ENCODE measurements around the gene NF1.

Gene NF1, protein sequence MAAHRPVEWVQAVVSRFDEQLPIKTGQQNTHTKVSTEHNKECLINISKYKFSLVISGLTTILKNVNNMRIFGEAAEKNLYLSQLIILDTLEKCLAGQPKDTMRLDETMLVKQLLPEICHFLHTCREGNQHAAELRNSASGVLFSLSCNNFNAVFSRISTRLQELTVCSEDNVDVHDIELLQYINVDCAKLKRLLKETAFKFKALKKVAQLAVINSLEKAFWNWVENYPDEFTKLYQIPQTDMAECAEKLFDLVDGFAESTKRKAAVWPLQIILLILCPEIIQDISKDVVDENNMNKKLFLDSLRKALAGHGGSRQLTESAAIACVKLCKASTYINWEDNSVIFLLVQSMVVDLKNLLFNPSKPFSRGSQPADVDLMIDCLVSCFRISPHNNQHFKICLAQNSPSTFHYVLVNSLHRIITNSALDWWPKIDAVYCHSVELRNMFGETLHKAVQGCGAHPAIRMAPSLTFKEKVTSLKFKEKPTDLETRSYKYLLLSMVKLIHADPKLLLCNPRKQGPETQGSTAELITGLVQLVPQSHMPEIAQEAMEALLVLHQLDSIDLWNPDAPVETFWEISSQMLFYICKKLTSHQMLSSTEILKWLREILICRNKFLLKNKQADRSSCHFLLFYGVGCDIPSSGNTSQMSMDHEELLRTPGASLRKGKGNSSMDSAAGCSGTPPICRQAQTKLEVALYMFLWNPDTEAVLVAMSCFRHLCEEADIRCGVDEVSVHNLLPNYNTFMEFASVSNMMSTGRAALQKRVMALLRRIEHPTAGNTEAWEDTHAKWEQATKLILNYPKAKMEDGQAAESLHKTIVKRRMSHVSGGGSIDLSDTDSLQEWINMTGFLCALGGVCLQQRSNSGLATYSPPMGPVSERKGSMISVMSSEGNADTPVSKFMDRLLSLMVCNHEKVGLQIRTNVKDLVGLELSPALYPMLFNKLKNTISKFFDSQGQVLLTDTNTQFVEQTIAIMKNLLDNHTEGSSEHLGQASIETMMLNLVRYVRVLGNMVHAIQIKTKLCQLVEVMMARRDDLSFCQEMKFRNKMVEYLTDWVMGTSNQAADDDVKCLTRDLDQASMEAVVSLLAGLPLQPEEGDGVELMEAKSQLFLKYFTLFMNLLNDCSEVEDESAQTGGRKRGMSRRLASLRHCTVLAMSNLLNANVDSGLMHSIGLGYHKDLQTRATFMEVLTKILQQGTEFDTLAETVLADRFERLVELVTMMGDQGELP (N-terminal part only)

GRCh38 chr17:31094600-31095235 lies at the start of gene NF1:
TSS of gene NF1 (plus strand) at chr17:31094977. CDS start at chr17:31095310, 333 bp downstream.
- Histone ChIP-seq H3K9me3 (ENCODE audit: control insufficient read depth, insufficient read depth, low read depth, low read length) (no peaks in the 10 kb centered on the region), H3K4me1 (ENCODE audit: control insufficient read depth, insufficient read depth, low read length) (peaks cover 4% of the 10 kb centered on the region; the same call in 1 of the 2 replicates), H3K27ac (ENCODE audit: extremely low read depth, low read depth, low read length) (peak within 1 kb of the TSS; percentile 94), H3K4me3 (ENCODE audit: low read depth, low read length) (peak within 1 kb of the TSS; percentile 70), H3K36me3 (ENCODE audit: control insufficient read depth in 2 of 2, insufficient read depth in 1 of 2, low read length in 2 of 2) (peaks cover 4 to 6% of the 10 kb centered on the region in 2 experiments; a peak in 2 of 3 replicates)
- ChIA-PET POLR2A (interaction anchor here (0.6 to 2.0 kb wide), 22 partner anchors 9 to 393 kb away, joined by 3 to 16 read pairs (median 3); no protein-coding TSS in a partner anchor), CTCF (interaction anchor here (0.6 to 2.0 kb wide), 7 partner anchors 13 to 170 kb away, joined by 3 to 7 read pairs (median 3); no protein-coding TSS in a partner anchor)
- TF ChIP-seq ZBTB1 (tag by site-specific recombination; IDR thresholded peaks at IDR 0.05) (no peak), ZNF202 (tag by site-specific recombination; IDR thresholded peaks at IDR 0.05; ENCODE audit: borderline replicate concordance) (no peak), CTCF (tag by site-specific recombination; IDR thresholded peaks at IDR 0.05) (no peak), ZBTB17 (tag by site-specific recombination; IDR thresholded peaks at IDR 0.05) (peak; percentile 79), ZNF670 (tag by site-specific recombination; IDR thresholded peaks at IDR 0.05; ENCODE audit: low read depth) (no peak), ZNF624 (tag by site-specific recombination; IDR thresholded peaks at IDR 0.05) (no peak), WT1 (tag by site-specific recombination; IDR thresholded peaks at IDR 0.05) (peak; percentile 42; the same call in 1 of the 2 replicates), ZBTB21 (tag by site-specific recombination; IDR thresholded peaks at IDR 0.05) (peak; percentile 93), ZNF521 (tag by site-specific recombination; IDR thresholded peaks at IDR 0.05) (no peak), ZNF747 (tag by site-specific recombination; IDR thresholded peaks at IDR 0.05) (no peak), ZNF26 (tag by site-specific recombination; IDR thresholded peaks at IDR 0.05) (no peak), ZEB2 (tag by site-specific recombination; IDR thresholded peaks at IDR 0.05) (peak; percentile 32; the same call in 1 of the 2 replicates), KLF16 (tag by site-specific recombination; IDR thresholded peaks at IDR 0.05) (no peak; the same call in 1 of the 2 replicates), TRIM28 (IDR thresholded peaks at IDR 0.05; ENCODE audit: borderline replicate concordance, low read length) (no peak), OSR2 (tag by site-specific recombination; IDR thresholded peaks at IDR 0.05) (no peak), ZNF169 (tag by site-specific recombination; IDR thresholded peaks at IDR 0.05) (no peak), ZNF664 (tag by site-specific recombination; IDR thresholded peaks at IDR 0.05) (peak; percentile 10; the same call in 1 of the 2 replicates), ZNF701 (tag by site-specific recombination; IDR thresholded peaks at IDR 0.05) (no peak), ZXDB (tag by site-specific recombination; IDR thresholded peaks at IDR 0.05) (no peak), ZNF561 (tag by site-specific recombination; IDR thresholded peaks at IDR 0.05; ENCODE audit: borderline replicate concordance) (0 out of 2 replicates have a peak, but pooled peaks have one; percentile 42), PRDM1 (tag by site-specific recombination; IDR thresholded peaks at IDR 0.05) (peak; percentile 96), ZNF24 (tag by site-specific recombination; IDR thresholded peaks at IDR 0.05) (peak; percentile 56; the same call in 1 of the 2 replicates), KLF9 (tag by site-specific recombination; IDR thresholded peaks at IDR 0.05; ENCODE audit: low read depth) (peak; percentile 29; the same call in 1 of the 2 replicates), ZNF692 (tag by site-specific recombination; IDR thresholded peaks at IDR 0.05) (peak; percentile 21; the same call in 1 of the 2 replicates), KLF8 (tag by site-specific recombination; IDR thresholded peaks at IDR 0.05) (peak; percentile 39; the same call in 1 of the 2 replicates)
- TF ChIP-seq, protein P1, sequence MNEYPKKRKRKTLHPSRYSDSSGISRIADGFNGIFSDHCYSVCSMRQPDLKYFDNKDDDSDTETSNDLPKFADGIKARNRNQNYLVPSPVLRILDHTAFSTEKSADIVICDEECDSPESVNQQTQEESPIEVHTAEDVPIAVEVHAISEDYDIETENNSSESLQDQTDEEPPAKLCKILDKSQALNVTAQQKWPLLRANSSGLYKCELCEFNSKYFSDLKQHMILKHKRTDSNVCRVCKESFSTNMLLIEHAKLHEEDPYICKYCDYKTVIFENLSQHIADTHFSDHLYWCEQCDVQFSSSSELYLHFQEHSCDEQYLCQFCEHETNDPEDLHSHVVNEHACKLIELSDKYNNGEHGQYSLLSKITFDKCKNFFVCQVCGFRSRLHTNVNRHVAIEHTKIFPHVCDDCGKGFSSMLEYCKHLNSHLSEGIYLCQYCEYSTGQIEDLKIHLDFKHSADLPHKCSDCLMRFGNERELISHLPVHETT (tag by site-specific recombination; IDR thresholded peaks at IDR 0.05): peak; percentile 58; the same call in 1 of the 2 replicates
- TF ChIP-seq, protein P2, sequence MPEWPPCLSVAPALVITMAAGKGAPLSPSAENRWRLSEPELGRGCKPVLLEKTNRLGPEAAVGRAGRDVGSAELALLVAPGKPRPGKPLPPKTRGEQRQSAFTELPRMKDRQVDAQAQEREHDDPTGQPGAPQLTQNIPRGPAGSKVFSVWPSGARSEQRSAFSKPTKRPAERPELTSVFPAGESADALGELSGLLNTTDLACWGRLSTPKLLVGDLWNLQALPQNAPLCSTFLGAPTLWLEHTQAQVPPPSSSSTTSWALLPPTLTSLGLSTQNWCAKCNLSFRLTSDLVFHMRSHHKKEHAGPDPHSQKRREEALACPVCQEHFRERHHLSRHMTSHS (tag by site-specific recombination; IDR thresholded peaks at IDR 0.05): no peak

Measured in HEK293 (cell line).